Middle frontal gyrus (tissue), 1 donor: ENCODE results near the gene OCA2.
"Not testable (repeated sequence)": the region's sequence is repeated elsewhere in the genome, so short reads cannot be mapped to it uniquely, and the experiment has no call there.

ENCODE experiments used
- DNase-seq: peaks from one replicate; pipeline ENCODE4 v3.0.0-alpha.2; 2015; ENCODE audit warnings: low spot score; ENCODE audit errors: extremely low spot score

Gene OCA2

GRCh38 chr15:27741226-27741860 lies 357.8 kb downstream of the OCA2 start:
- no peak for DNase-seq

GRCh38 chr15:27734785-27735495 lies 364.2 kb downstream of the OCA2 start:
- DNase-seq, result no peak

- DNase-seq, result no peak
These were observed 367.3 kb downstream of the OCA2 start for GRCh38 chr15:27731776-27732175.

- no peak for DNase-seq
These were observed 368.2 kb downstream of the OCA2 start for GRCh38 chr15:27730868-27731267.

GRCh38 chr15:27725731-27726130 lies 373.4 kb downstream of the OCA2 start:
- DNase-seq, result no peak

- DNase-seq, result no peak
These were observed 375.3 kb downstream of the OCA2 start for GRCh38 chr15:27723821-27724220.

GRCh38 chr15:27722102-27722501 lies 377.0 kb downstream of the OCA2 start:
- DNase-seq, result no peak

- no peak for DNase-seq
These were observed 384.4 kb downstream of the OCA2 start for GRCh38 chr15:27714675-27715074.

GRCh38 chr15:27713850-27714249 lies 385.3 kb downstream of the OCA2 start:
- not testable (repeated sequence) for DNase-seq

- no peak for DNase-seq
These were observed 391.9 kb downstream of the OCA2 start for GRCh38 chr15:27707257-27707656.

GRCh38 chr15:27706300-27706699 lies 392.8 kb downstream of the OCA2 start:
- no peak for DNase-seq

GRCh38 chr15:27705056-27705455 lies 394.1 kb downstream of the OCA2 start:
- DNase-seq, result no peak
